DND-41 (cell line): ENCODE data around the gene ZNF212.

Experiments used
- CTCF ChIP-seq: IDR thresholded peaks from 2 replicates; pipeline ENCODE4 v1.5.1; 2012; ENCODE audit warnings: borderline replicate concordance, low read length, moderate library complexity, mild to moderate bottlenecking; ENCODE audit not compliant: poor library complexity, severe bottlenecking; ENCODE audit errors: extremely low read depth
- EZH2 ChIP-seq: IDR thresholded peaks from 3 replicates; pipeline ENCODE4 v1.6.1; 2012; ENCODE audit warnings: borderline replicate concordance, low read depth, mild to moderate bottlenecking, moderate library complexity, low read length, inconsistent platforms; ENCODE audit not compliant: severe bottlenecking

GRCh38 chr7:149292462-149292823 is 53.0 kb downstream of the ZNF212 start:
- TF ChIP-seq CTCF (peak; percentile 40), EZH2 (no peak)
